ENCODE results near the gene GLYR1.

DNA sequence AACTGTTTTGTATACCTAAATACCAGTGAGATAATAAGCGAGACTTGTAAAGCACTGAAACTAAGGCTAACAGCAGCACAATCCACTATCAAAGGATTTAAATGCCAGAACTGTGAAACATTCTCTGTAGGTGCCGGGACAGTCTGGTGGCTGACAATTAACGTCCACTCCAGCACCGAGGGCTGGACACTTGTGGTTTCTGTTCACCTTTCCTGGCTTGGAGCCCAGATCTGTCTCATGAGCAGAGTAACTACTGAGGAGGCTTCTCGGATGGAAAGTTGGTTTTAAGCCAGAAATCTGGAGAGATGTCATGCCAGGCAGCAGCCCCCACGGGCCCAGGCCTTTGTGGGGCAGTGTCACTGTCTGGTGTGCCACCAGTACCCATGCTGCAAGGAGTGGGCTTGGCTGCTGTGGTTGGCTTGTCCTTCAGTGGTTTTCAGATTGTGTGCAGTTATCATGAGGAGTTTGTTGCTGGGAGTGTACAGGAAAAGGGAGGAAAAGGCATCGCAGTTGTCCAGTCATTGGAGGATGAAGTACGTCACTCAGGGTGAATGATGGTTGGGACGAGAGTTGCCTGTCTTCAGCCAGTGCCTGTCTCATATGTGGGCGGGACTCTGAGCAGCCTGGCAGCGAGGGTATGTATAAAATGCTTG lies 35.7 kb upstream of the GLYR1 start:
- TF ChIP-seq EZH2 (IDR thresholded peaks at IDR 0.05; ENCODE audit: borderline replicate concordance, control insufficient read depth, low read depth, low read length) (no peak), IKZF1 (conservative IDR thresholded peaks at IDR 0.05) (no peak), CTCF (IDR thresholded peaks at IDR 0.05 in 2 of 3, conservative IDR thresholded peaks at IDR 0.05 in 1 of 3; ENCODE audit: control insufficient read depth in 2 of 3, extremely low read depth in 1 of 3, insufficient read depth in 1 of 3, low read depth in 3 of 3, low read length in 3 of 3) (no peak), ESRRA (IDR thresholded peaks at IDR 0.05; ENCODE audit: low read length) (no peak), MYC (IDR thresholded peaks at IDR 0.05; ENCODE audit: insufficient read depth, insufficient read length, insufficient replicate concordance, low read length, severe bottlenecking) (no peak), SPI1 (IDR thresholded peaks at IDR 0.05; ENCODE audit: borderline replicate concordance, insufficient read depth, low read depth, low read length) (no peak)
